Mesenchymal stem cell (in vitro differentiated cells and primary cell): ENCODE data around the gene UNC80.

ENCODE experiments used
- DNase-seq: peaks from one replicate; pipeline ENCODE4 v3.0.0-alpha.2; 2013
- H2AFZ ChIP-seq: one replicate; pipeline ENCODE4 v1.6.1; 2013; ENCODE audit warnings: low read depth, mild to moderate bottlenecking, control low read depth, inconsistent platforms, low read length, moderate library complexity
- H2AK5ac ChIP-seq: 2 replicates; pipeline ENCODE4 v1.6.1; 2013; ENCODE audit warnings: low read length, moderate library complexity, mild to moderate bottlenecking, inconsistent platforms; ENCODE audit not compliant: severe bottlenecking
- H2BK120ac ChIP-seq: one replicate; pipeline ENCODE4 v1.6.1; 2013; ENCODE audit warnings: low read depth, mild to moderate bottlenecking, inconsistent platforms, low read length, moderate library complexity
- H2BK12ac ChIP-seq, 2 experiments: one replicate each; pipeline ENCODE4 v1.6.1; 2013; ENCODE audit warnings: inconsistent platforms in 2 of 2, low read length in 2 of 2, mild to moderate bottlenecking in 2 of 2, moderate library complexity in 2 of 2, control low read depth in 1 of 2
- H2BK15ac ChIP-seq: one replicate; pipeline ENCODE4 v1.6.1; 2013; ENCODE audit warnings: mild to moderate bottlenecking, low read depth, inconsistent platforms; ENCODE audit not compliant: poor library complexity, severe bottlenecking
- H2BK5ac ChIP-seq: 2 replicates; pipeline ENCODE4 v1.6.1; 2013; ENCODE audit warnings: low read depth, mild to moderate bottlenecking, low read length, control low read depth, inconsistent platforms; ENCODE audit not compliant: poor library complexity, severe bottlenecking
- H3K14ac ChIP-seq, 2 experiments: one replicate each; pipeline ENCODE4 v1.6.1; 2013; ENCODE audit warnings: inconsistent platforms in 2 of 2, low read length in 2 of 2, control low read depth in 1 of 2, mild to moderate bottlenecking in 1 of 2, moderate library complexity in 1 of 2
- H3K18ac ChIP-seq, 2 experiments: one replicate each; pipeline ENCODE4 v1.6.1; 2013; ENCODE audit warnings: inconsistent platforms in 2 of 2, low read length in 2 of 2, control low read depth in 1 of 2, low read depth in 1 of 2, mild to moderate bottlenecking in 1 of 2
- H3K23ac ChIP-seq, 2 experiments: one replicate each; pipeline ENCODE4 v1.6.1; 2013; ENCODE audit warnings: inconsistent platforms in 2 of 2, low read length in 2 of 2, mild to moderate bottlenecking in 2 of 2, moderate library complexity in 2 of 2, control low read depth in 1 of 2
- H3K27ac ChIP-seq: 2 replicates; pipeline ENCODE4 v1.5.1; 2013; ENCODE audit warnings: mild to moderate bottlenecking, moderate library complexity, low read length, control low read depth, inconsistent platforms; ENCODE audit not compliant: poor library complexity, severe bottlenecking
- H3K27me3 ChIP-seq, 2 experiments: 2 replicates each; pipeline versions ENCODE4 v1.6.1 to v1.7.0; 2013; ENCODE audit warnings: low read length in 2 of 2, mild to moderate bottlenecking in 2 of 2, moderate library complexity in 2 of 2, control low read depth in 1 of 2, inconsistent platforms in 1 of 2; ENCODE audit not compliant: control insufficient read depth in 1 of 2, insufficient read depth in 1 of 2
- H3K36me3 ChIP-seq, 2 experiments: 2 replicates each; pipeline versions ENCODE4 v1.6.1 to v1.7.0; 2013; ENCODE audit warnings: low read length in 2 of 2, control low read depth in 1 of 2, inconsistent platforms in 1 of 2, low read depth in 1 of 2, mild to moderate bottlenecking in 1 of 2; ENCODE audit not compliant: insufficient read depth in 2 of 2, control insufficient read depth in 1 of 2
- H3K4ac ChIP-seq, 2 experiments: one replicate each; pipeline ENCODE4 v1.6.1; 2013; ENCODE audit warnings: inconsistent platforms in 2 of 2, low read length in 2 of 2, mild to moderate bottlenecking in 2 of 2, moderate library complexity in 2 of 2, control low read depth in 1 of 2, low read depth in 1 of 2
- H3K4me1 ChIP-seq: 2 replicates; pipeline ENCODE4 v1.6.1; 2013; ENCODE audit warnings: low read depth, low read length, control low read depth; ENCODE audit not compliant: control insufficient read depth, insufficient read depth
- H3K4me2 ChIP-seq: 2 replicates; pipeline ENCODE4 v1.6.1; 2013; ENCODE audit warnings: low read length, mild to moderate bottlenecking, inconsistent platforms; ENCODE audit not compliant: poor library complexity, severe bottlenecking
- H3K4me3 ChIP-seq, 2 experiments: 2 replicates each; pipeline versions ENCODE4 v1.5.1 to v1.7.0; 2013; ENCODE audit warnings: low read length in 2 of 2, mild to moderate bottlenecking in 2 of 2, control low read depth in 1 of 2, low read depth in 1 of 2; ENCODE audit not compliant: insufficient read depth in 1 of 2
- H3K79me1 ChIP-seq: replicated peaks from 2 replicates; pipeline ENCODE4 v1.6.1; 2013; ENCODE audit warnings: mild to moderate bottlenecking, control low read depth, low read length, inconsistent platforms; ENCODE audit not compliant: poor library complexity, severe bottlenecking
- H3K9ac ChIP-seq: 2 replicates; pipeline ENCODE4 v1.7.0; 2013; ENCODE audit warnings: mild to moderate bottlenecking, low read length, moderate library complexity
- H3K9me3 ChIP-seq: 2 replicates; pipeline ENCODE4 v1.7.0; 2013; ENCODE audit warnings: mild to moderate bottlenecking, low read length; ENCODE audit not compliant: control insufficient read depth
- H4K8ac ChIP-seq: one replicate; pipeline ENCODE4 v1.6.1; 2013; ENCODE audit warnings: inconsistent platforms, mild to moderate bottlenecking, low read length, moderate library complexity
- H4K91ac ChIP-seq: one replicate; pipeline ENCODE4 v1.6.1; 2013; ENCODE audit warnings: mild to moderate bottlenecking, low read length, inconsistent platforms
- WGBS: methylation state at CpG from one replicate; pipeline ENCODE4 v1.1.7; 2013; ENCODE audit warnings: mixed read lengths; 5-methylcytosine and 5-hydroxymethylcytosine counted together

Gene UNC80

DNA sequence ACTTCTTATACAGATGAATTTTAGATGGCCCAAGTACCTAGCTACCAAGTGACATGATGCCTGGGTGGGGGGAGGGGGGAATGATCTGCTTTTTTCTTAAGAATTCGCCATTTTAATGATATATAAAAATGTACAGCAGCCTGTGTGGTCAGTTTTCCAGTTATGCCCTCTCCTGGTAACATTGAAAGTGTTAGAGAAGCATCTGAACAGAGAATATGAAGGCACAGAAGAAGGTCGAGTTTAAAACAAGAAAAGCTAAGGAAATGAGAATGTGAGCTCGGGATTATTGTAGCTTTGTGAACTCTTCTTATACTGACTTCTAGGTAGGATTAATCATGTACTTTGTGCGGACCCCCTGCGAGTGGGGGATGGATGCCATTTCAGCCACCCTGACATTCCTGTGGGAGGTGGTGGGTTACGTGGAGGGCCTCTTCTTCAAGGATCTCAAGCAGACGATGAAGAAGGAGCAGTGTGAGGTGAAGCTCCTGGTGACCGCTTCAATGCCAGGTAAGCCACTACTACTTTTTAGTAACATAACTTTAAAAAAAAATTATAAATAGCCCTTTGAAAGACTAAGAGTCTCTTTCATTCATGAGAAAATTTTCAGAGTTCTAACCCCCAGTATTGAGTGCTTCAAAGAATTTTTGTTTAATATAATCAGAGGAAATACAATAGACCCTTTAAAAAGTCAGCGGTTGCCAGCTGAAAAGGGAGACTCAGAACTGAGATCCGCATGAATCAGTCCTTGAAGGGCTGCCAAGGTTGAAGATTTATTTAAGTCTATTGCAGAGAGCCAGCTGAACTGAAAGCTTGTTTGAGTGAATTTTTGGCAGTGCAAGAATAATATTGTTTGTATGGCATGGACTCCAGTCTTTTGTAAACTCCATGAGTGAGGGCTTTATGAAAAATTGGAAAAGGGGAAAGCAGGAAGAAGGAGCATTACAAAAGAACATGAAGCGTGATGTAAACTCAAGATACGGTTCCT lies 162.2 kb downstream of the UNC80 start:
- Histone ChIP-seq H3K9ac (peak overlapping the region; percentile 56), H2BK12ac (no peak overlapping the region), H4K8ac (no peak overlapping the region), H2BK15ac (no peak overlapping the region), H3K18ac (no peak overlapping the region), H3K4ac (no peak overlapping the region), H3K14ac (no peak overlapping the region), H3K4me1 (peaks cover 2% of the 10 kb centered on the region), H2AK5ac (no peak overlapping the region), H3K36me3 (no peaks in the 10 kb centered on the region), H2BK5ac (no peak overlapping the region), H3K4me3 (peak overlapping the region in 1 of 2 experiments; percentile 68), H3K23ac (no peak overlapping the region), H3K79me1 (no peaks in the 10 kb centered on the region), H2BK120ac (no peak overlapping the region), H3K27me3 (peaks cover 0 to 4% of the 10 kb centered on the region in 2 experiments), H4K91ac (no peak overlapping the region), H3K9me3 (no peaks in the 10 kb centered on the region), H2AFZ (no peak overlapping the region), H3K4me2 (no peak overlapping the region), H3K27ac (no peak overlapping the region)
- DNase-seq: no peak
- 77% methylated on average over 9 of the region's 12 CpGs for WGBS

GRCh38 chr2:209936106-209936666 lies 164.6 kb downstream of the UNC80 start:
- no peak overlapping the region for H3K14ac ChIP-seq
- H2AK5ac ChIP-seq: no peak overlapping the region
- H2BK120ac ChIP-seq: no peak overlapping the region
- H2BK5ac ChIP-seq: no peak overlapping the region
- H3K27me3 ChIP-seq: no peaks in the 10 kb centered on the region
- no peak overlapping the region for H3K4me3 ChIP-seq
- no peak overlapping the region for H4K91ac ChIP-seq
- no peak overlapping the region for H3K4me2 ChIP-seq
- H2AFZ ChIP-seq: no peak overlapping the region
- H2BK15ac ChIP-seq: no peak overlapping the region
- no peak for DNase-seq
- no peak overlapping the region for H4K8ac ChIP-seq
- peaks cover 4% of the 10 kb centered on the region for H3K4me1 ChIP-seq
- no peak overlapping the region for H3K27ac ChIP-seq
- no peaks in the 10 kb centered on the region for H3K9me3 ChIP-seq
- no peaks in the 10 kb centered on the region for H3K36me3 ChIP-seq
- no peak overlapping the region for H3K18ac ChIP-seq
- H2BK12ac ChIP-seq: no peak overlapping the region
- no peak overlapping the region for H3K23ac ChIP-seq
- WGBS: 87% methylated on average over 2 of the region's 3 CpGs
- no peaks in the 10 kb centered on the region for H3K79me1 ChIP-seq
- H3K9ac ChIP-seq: no peak overlapping the region
- H3K4ac ChIP-seq: no peak overlapping the region

- H3K27me3 ChIP-seq: no peaks in the 10 kb centered on the region
- no peak overlapping the region for H3K4me2 ChIP-seq
- H3K4me3 ChIP-seq: no peak overlapping the region
- H4K8ac ChIP-seq: no peak overlapping the region
- H3K14ac ChIP-seq: no peak overlapping the region
- no peak overlapping the region for H2AK5ac ChIP-seq
- no peak overlapping the region for H3K9ac ChIP-seq
- no peak overlapping the region for H2BK120ac ChIP-seq
- no peak for DNase-seq
- H2BK15ac ChIP-seq: no peak overlapping the region
- peaks cover 7% of the 10 kb centered on the region for H3K4me1 ChIP-seq
- no peaks in the 10 kb centered on the region for H3K79me1 ChIP-seq
- no peak overlapping the region for H4K91ac ChIP-seq
- H3K27ac ChIP-seq: no peak overlapping the region
- no peak overlapping the region for H3K23ac ChIP-seq
- H3K9me3 ChIP-seq: no peaks in the 10 kb centered on the region
- H3K36me3 ChIP-seq: no peaks in the 10 kb centered on the region
- H2AFZ ChIP-seq: no peak overlapping the region
- no peak overlapping the region for H3K4ac ChIP-seq
- no peak overlapping the region for H2BK12ac ChIP-seq
- H3K18ac ChIP-seq: no peak overlapping the region
- no peak overlapping the region for H2BK5ac ChIP-seq
Observed at GRCh38 chr2:209937893-209938292, 166.3 kb downstream of the UNC80 start.

GRCh38 chr2:209938906-209939305 lies 167.3 kb downstream of the UNC80 start:
- Histone ChIP-seq H4K8ac (no peak overlapping the region), H3K4me1 (peaks cover 6% of the 10 kb centered on the region), H3K4me3 (no peak overlapping the region), H2BK12ac (no peak overlapping the region), H3K27me3 (no peaks in the 10 kb centered on the region), H2BK5ac (no peak overlapping the region), H3K14ac (no peak overlapping the region), H2BK120ac (no peak overlapping the region), H3K23ac (no peak overlapping the region), H2BK15ac (no peak overlapping the region), H3K4ac (no peak overlapping the region), H4K91ac (no peak overlapping the region), H3K27ac (no peak overlapping the region), H3K18ac (no peak overlapping the region), H3K9me3 (no peaks in the 10 kb centered on the region), H3K4me2 (no peak overlapping the region), H3K9ac (no peak overlapping the region), H3K79me1 (no peaks in the 10 kb centered on the region), H3K36me3 (no peaks in the 10 kb centered on the region), H2AFZ (no peak overlapping the region), H2AK5ac (no peak overlapping the region)
- DNase-seq: no peak
- WGBS: 83% methylated on average over 1 of the region's 1 CpG
